GM18498 (cell line): ENCODE results near the gene TNFRSF1B.
"Not testable (repeated sequence)": the region's sequence is repeated elsewhere in the genome, so short reads cannot be mapped to it uniquely, and the experiment has no call there.

ENCODE experiments used
- ATAC-seq: cut with Tn5 transposase; IDR thresholded peaks from one replicate; pipeline ENCODE4 v1.9.1; 2021; ENCODE audit warnings: mild to moderate bottlenecking, moderate library complexity; ENCODE audit not compliant: unreplicated experiment

TNFRSF1B gene

DNA sequence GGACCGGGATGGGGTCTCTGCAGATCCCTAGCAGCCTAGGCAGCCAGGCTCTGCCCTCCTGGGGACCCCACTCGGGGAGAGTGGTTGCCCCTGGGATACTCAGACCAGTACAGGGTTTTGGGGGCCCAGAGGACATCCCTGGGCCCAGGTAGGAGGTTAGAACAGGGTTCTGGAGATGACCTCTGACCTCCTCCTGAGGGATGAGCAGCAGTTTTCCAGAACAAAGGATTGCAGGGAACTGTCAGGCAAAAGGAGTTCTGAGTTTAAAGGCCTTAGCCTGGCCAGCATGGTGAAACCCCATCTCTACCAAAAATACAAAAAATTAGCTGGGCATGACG is 42.7 kb downstream of the TNFRSF1B start:
- ATAC-seq: no peak

DNA sequence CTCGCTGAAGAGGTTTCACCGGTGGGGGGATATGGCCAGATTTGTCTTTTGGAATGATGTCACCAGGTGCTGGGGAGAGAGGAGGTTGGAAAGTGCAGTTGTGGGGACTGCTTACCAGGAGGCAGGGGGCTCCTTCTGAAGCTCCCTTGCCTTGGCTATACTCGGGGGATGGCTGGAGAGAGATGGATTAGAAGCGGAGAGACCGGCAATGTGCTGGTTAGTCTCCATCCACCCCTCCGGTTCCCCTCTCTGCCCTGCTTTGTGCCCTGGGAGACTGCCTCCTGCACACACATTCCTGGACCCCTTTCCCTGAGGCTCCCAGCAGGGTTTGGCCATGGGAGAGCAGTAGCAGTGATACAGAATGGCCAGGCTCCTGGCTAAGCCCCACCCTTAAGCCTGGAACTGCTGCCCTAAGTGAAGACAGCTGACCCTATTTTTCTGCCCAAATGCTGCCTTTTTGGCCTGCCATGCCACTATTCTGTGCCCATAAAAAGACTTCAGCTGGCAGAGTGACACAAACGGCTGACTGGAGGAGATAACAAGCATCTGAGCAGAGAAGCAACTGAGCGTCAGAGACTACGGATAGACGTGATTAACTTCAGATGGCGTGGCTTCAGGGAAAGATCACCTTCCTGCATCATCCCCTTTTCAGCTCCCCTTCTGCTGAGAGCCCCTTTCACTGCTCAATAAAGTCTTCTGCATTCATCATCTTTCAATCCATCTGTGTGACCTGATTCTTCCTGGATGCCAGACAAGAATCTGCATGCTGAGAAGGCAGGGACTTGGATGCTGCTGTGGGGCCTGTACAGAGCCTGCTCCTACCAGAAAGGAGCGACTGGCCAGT is 48.5 kb downstream of the TNFRSF1B start:
- no peak for ATAC-seq

GRCh38 chr1:12219800-12220199 is 53.0 kb downstream of the TNFRSF1B start:
- ATAC-seq: no peak

- no peak for ATAC-seq
Observed at GRCh38 chr1:12220890-12221289, 54.1 kb downstream of the TNFRSF1B start.

DNA sequence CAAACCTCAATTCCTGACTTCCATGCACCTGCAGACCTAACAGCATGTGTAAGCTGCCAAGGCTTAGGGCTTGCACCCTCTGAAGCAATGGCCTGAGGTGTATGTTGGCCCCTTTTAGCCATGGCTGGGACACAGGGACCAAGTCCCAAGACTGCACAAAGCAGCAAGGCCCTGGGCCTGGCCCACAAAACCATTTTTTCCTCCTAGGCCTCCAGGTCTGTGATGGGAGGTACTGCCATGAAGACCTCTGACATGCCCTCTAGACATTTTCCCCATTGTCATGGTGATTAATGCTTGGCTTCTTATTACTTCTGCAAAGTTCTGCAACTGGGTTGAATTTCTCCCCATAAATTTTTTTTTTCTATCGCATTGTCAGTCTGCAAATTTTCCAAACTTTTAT is 55.9 kb downstream of the TNFRSF1B start:
- not testable (repeated sequence) for ATAC-seq

DNA sequence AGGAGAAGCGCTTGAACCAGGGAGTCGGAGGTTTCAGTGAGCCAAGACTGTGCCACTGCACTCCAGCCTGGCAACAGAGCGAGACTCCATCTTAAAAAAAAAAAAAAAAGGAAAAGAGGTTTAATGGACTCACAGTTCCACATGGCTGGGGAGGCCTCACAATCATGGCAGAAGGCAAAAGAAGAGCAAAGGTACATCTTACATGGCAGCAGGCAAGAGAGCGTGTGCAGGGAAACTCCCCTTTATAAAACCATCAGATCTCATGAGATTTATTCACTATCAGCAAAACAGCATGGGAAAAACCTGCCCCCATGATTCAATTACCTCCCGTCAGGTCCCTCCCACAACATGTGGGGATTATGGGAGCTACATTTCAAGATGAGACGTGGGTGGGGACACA is 57.3 kb downstream of the TNFRSF1B start:
- not testable (repeated sequence) for ATAC-seq

GRCh38 chr1:12228979-12229378 is 62.2 kb downstream of the TNFRSF1B start:
- ATAC-seq: no peak

DNA sequence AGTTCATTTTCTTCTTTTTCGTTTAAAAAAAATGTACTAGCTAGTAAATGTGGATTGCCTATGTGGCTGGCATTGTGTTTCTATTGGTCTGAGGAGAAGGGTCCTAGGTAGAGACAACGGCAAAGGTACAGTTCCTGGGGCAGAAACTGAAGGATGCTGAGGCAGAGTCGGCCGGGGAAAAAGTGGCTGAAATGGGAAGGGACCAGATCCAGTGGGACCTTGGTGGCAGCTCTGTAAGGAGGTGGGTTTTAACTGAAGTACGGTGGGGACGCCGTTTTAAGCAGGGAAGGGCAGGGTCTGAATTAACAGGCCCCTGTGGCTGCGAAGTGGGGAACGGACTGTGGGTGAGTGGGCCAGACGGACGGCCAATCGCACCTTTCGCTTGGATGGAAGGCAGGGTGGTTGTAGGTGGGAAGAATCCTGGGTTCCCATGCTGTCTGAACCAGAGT is 62.6 kb downstream of the TNFRSF1B start:
- peak; percentile 13 for ATAC-seq

DNA sequence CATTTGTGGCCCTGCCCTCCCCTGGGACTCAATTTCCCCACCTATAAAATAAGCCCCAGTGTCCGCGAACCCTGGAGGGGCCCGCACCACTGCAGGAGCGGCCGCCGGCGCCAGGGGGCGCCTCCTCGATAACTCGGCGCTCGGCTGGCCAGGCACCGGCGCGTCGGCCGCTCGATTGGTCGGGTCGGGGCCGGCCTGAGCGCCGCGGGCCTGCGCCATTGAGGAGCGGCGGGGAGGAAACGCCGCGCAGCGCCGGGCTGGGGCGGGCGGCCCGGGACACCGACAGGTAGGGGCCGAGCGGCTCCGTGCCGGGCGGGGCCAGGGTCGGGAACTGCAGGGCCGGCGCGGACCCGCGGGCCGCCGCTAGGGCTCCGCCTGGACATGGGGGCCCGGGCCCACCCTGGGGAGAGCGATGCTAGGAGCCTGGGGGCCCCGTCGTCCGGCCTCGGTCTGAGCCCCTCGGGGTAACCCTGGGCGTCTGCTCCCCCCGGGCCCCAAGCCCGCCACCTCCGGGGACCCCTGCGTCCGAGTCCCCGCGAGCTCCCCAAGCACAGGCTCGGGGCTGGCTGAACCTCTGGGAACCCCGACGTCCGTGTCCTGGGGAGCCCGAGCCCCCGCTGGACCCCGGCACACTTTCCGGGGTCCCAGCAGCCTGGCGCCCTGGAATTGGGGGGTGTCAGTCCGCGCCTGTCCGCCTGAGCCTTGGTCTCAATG is 63.2 kb downstream of the TNFRSF1B start, which contains the start of gene VPS13D:
TSS of gene VPS13D (plus strand) at position 196 of the 714 bp plus-strand sequence. CDS start 4,237 bp downstream, outside the sequence.
- ATAC-seq: peak; percentile 83

GRCh38 chr1:12230549-12231275 is 63.9 kb downstream of the TNFRSF1B start:
- peak; percentile 20 for ATAC-seq

DNA sequence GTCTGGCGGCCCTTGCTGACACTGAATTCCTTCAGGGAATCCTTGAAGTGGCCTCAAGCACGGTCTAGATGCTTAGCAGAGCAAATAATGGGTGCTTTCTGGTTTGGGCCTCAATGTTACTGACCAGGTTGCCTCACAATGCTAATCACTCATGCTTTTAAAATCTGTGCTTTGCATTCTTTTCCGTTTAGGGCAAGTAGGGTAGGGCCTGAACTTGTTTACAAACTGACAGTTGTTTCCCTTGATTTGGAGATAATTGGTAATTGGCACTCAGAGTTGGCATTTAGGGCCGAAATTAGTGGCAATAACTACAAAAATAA is 64.4 kb downstream of the TNFRSF1B start:
- no peak for ATAC-seq

GRCh38 chr1:12232221-12232620 is 65.4 kb downstream of the TNFRSF1B start:
- no peak for ATAC-seq

- no peak for ATAC-seq
Observed at GRCh38 chr1:12244078-12244477, 77.3 kb downstream of the TNFRSF1B start.

DNA sequence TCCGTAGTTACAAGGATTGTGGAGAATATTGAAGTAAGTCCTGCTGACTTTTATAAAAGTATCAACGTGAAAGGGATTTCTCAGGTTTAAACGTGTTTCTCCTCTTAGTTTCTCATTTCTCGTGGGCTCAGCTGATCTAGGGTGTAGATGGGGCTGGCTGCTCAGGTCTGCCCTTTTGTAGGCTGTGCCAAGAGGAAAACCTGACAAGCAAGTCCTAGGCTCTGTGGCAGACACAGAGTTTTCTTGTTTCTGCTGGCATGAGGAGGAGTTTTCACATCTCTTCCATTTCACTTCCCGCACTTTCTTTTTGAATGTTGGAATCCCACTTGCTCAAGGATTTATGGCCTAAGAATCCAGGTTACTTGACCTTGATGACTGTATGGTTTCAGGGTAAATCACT is 77.8 kb downstream of the TNFRSF1B start:
- ATAC-seq: no peak

GRCh38 chr1:12245116-12245515 is 78.3 kb downstream of the TNFRSF1B start:
- no peak for ATAC-seq

- no peak for ATAC-seq
Observed at GRCh38 chr1:12245733-12246132, 78.9 kb downstream of the TNFRSF1B start.

DNA sequence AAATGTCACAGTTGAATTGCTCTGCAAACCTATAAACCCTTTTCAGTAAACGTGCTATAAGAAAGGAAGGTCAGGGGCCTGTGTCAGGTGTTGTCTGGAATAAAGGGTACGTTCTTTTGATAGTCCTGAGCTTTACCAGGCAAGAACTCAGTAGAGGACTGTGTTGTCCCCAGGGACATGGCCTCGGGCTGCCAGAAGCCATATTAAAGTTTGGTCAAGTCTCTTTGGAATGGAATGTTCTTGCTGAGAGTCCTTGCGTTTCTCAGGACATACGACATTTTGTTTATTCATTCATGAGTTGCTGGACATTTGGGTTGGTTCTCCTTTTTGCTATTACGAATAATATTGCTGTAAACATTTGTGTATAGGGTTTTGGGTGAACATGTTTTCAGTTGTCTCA is 79.8 kb downstream of the TNFRSF1B start:
- no peak for ATAC-seq

GRCh38 chr1:12249181-12249580 is 82.4 kb downstream of the TNFRSF1B start:
- ATAC-seq: no peak

GRCh38 chr1:12249748-12250147 is 83.0 kb downstream of the TNFRSF1B start:
- ATAC-seq: no peak

DNA sequence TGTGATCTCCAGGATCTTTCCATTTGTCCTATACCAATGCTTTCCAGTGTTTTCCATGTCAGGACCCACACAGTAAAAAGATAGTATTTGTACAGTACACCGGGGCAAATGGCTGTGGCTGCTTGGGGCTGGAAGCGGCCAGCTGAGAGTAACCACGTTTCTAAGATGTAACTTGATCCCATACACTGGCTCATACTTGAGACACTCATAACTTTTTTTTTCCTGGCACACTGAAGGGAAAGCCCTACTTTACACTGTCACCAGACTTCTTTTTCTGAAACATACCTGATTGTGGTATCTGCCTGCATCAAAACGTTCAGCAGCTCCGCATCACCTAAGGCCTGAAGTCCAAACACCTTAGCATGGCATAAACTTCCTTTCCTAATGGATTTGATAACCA is 84.7 kb downstream of the TNFRSF1B start:
- ATAC-seq: no peak

GRCh38 chr1:12255913-12256312 is 89.1 kb downstream of the TNFRSF1B start:
- ATAC-seq: no peak

GRCh38 chr1:12258272-12258671 is 91.5 kb downstream of the TNFRSF1B start:
- no peak for ATAC-seq
